GM12891 (cell line): Measurements from ENCODE around the gene TMEM219.

Experiments
- DNase-seq: peaks from one replicate; pipeline ENCODE4 v3.0.0; 2011; ENCODE audit warnings: low spot score; ENCODE audit not compliant: insufficient read length
- FAIRE-seq: peaks from 2 replicates; lab custom pipeline; 2011; peaks lifted over from hg19 to GRCh38; lab: Jason Lieb, UNC
- PAX5 ChIP-seq: IDR thresholded peaks from 2 replicates; pipeline ENCODE4 v1.6.1; 2011; ENCODE audit warnings: low read length, moderate library complexity, mild to moderate bottlenecking; ENCODE audit not compliant: insufficient read depth, severe bottlenecking
- POLR2A ChIP-seq: IDR thresholded peaks from 2 replicates; pipeline ENCODE4 v1.6.1; 2011; ENCODE audit warnings: low read depth, low read length, control low read depth
- POLR2AphosphoS5 ChIP-seq: IDR thresholded peaks from 2 replicates; pipeline ENCODE4 v1.6.1; 2011; ENCODE audit warnings: low read depth, low read length, control low read depth
- POU2F2 ChIP-seq: IDR thresholded peaks from 2 replicates; pipeline ENCODE4 v1.6.1; 2011; ENCODE audit warnings: low read depth, mild to moderate bottlenecking, control low read depth, low read length, moderate library complexity
- SPI1 ChIP-seq: IDR thresholded peaks from 2 replicates; pipeline ENCODE4 v1.6.1; 2011; ENCODE audit warnings: low read depth, low read length, control low read depth
- TAF1 ChIP-seq: IDR thresholded peaks from 2 replicates; pipeline ENCODE4 v1.6.1; 2011; ENCODE audit warnings: low read depth, low read length, control low read depth

Gene TMEM219

GRCh38 chr16:29978564-29979270, 16.8 kb downstream of the TMEM219 start:
- TF ChIP-seq POU2F2 (no peak), POLR2A (no peak), PAX5 (no peak), SPI1 (no peak), POLR2AphosphoS5 (no peak), TAF1 (no peak)
- DNase-seq: no peak
- no peak for FAIRE-seq

GRCh38 chr16:29982560-29983419, 20.9 kb downstream of the TMEM219 start:
- TF ChIP-seq POU2F2: no peak
- TF ChIP-seq SPI1: no peak
- no peak for TF ChIP-seq POLR2A
- TF ChIP-seq PAX5: no peak
- no peak for TF ChIP-seq POLR2AphosphoS5
- no peak for TF ChIP-seq TAF1
- DNase-seq (no peak), FAIRE-seq (no peak)

- no peak for DNase-seq
- FAIRE-seq: no peak
- no peak for TF ChIP-seq TAF1
- TF ChIP-seq POU2F2: no peak
- no peak for TF ChIP-seq POLR2A
- no peak for TF ChIP-seq POLR2AphosphoS5
- TF ChIP-seq SPI1: no peak
- no peak for TF ChIP-seq PAX5
These were observed 21.7 kb downstream of the TMEM219 start for GRCh38 chr16:29983420-29984136.

GRCh38 chr16:29984137-29984763, 22.4 kb downstream of the TMEM219 start:
- TF ChIP-seq POU2F2 (no peak), SPI1 (no peak), POLR2AphosphoS5 (no peak), TAF1 (no peak)
- DNase-seq (no peak), FAIRE-seq (no peak)

- DNase-seq: no peak
- TF ChIP-seq PAX5 (no peak), SPI1 (no peak), POLR2AphosphoS5 (no peak), POLR2A (no peak), TAF1 (no peak), POU2F2 (no peak)
- no peak for FAIRE-seq
These were observed 22.9 kb downstream of the TMEM219 start for GRCh38 chr16:29984764-29985147.

GRCh38 chr16:29985271-29985811, 23.5 kb downstream of the TMEM219 start:
- no peak for FAIRE-seq
- no peak for TF ChIP-seq PAX5
- TF ChIP-seq POLR2A: no peak
- no peak for TF ChIP-seq POLR2AphosphoS5
- no peak for TF ChIP-seq TAF1
- no peak for TF ChIP-seq SPI1
- no peak for TF ChIP-seq POU2F2
- no peak for DNase-seq

GRCh38 chr16:29986231-29986630, 24.4 kb downstream of the TMEM219 start:
- FAIRE-seq (no peak), DNase-seq (no peak)
- TF ChIP-seq SPI1 (no peak), TAF1 (no peak), POLR2AphosphoS5 (no peak), PAX5 (no peak), POLR2A (no peak)

- no peak for DNase-seq
- no peak for FAIRE-seq
- TF ChIP-seq POU2F2 (no peak), PAX5 (no peak), POLR2AphosphoS5 (no peak), SPI1 (no peak), TAF1 (no peak), POLR2A (no peak)
These were observed 25.1 kb downstream of the TMEM219 start for GRCh38 chr16:29986931-29987330.
